ENCODE results near the gene SLC35F3. TPM values are rescaled to one million over a fixed set of nuclear protein-coding genes. Genes with fewer than 3 reads are reported as not detected.

Gene SLC35F3
- total and polyA plus RNA-seq, 9 of the 15 experiments (the other 6 are each of a cell fraction or from before 2014, with no cell fraction given) = 0.04 to 0.07 (median 0.04) TPM; not detected in 6

DNA sequence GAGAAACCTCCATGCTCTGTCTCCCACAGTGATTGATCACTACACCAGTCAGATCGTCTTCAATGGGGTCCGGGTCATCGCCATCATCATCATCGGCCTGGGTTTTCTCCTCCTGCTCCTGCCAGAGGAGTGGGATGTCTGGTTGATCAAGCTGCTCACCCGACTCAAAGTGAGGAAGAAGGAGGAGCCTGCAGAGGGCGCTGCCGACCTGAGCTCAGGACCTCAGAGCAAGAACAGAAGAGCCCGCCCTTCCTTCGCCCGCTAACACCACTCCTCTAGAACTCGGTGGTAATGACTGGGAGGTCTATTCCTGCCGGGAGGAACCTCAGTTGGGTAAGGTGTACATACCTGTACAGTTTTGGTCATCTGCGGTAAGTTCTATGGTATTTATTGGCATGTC lies 418.5 kb downstream of the SLC35F3 start (continued):
- no peak for TF ChIP-seq THRA (IDR thresholded peaks at IDR 0.05)
- no peak for TF ChIP-seq ARHGAP35 (IDR thresholded peaks at IDR 0.05; ENCODE audit: partially characterized antibody)
- TF ChIP-seq MTA2 (IDR thresholded peaks at IDR 0.05; ENCODE audit: low read depth) = no peak
- TF ChIP-seq, protein P1, sequence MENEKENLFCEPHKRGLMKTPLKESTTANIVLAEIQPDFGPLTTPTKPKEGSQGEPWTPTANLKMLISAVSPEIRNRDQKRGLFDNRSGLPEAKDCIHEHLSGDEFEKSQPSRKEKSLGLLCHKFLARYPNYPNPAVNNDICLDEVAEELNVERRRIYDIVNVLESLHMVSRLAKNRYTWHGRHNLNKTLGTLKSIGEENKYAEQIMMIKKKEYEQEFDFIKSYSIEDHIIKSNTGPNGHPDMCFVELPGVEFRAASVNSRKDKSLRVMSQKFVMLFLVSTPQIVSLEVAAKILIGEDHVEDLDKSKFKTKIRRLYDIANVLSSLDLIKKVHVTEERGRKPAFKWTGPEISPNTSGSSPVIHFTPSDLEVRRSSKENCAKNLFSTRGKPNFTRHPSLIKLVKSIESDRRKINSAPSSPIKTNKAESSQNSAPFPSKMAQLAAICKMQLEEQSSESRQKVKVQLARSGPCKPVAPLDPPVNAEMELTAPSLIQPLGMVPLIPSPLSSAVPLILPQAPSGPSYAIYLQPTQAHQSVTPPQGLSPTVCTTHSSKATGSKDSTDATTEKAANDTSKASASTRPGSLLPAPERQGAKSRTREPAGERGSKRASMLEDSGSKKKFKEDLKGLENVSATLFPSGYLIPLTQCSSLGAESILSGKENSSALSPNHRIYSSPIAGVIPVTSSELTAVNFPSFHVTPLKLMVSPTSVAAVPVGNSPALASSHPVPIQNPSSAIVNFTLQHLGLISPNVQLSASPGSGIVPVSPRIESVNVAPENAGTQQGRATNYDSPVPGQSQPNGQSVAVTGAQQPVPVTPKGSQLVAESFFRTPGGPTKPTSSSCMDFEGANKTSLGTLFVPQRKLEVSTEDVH (IDR thresholded peaks at IDR 0.05; ENCODE audit: low read depth, partially characterized antibody) = no peak
- no peak for TF ChIP-seq ZNF398 (CRISPR knock-in tag; IDR thresholded peaks at IDR 0.05)
- no peak for TF ChIP-seq BRF2 (IDR thresholded peaks at IDR 0.05; ENCODE audit: borderline replicate concordance, insufficient read depth, insufficient read length)
- no peak for TF ChIP-seq CBX5 (IDR thresholded peaks at IDR 0.05; ENCODE audit: borderline replicate concordance, low read depth)
- TF ChIP-seq, protein P2, sequence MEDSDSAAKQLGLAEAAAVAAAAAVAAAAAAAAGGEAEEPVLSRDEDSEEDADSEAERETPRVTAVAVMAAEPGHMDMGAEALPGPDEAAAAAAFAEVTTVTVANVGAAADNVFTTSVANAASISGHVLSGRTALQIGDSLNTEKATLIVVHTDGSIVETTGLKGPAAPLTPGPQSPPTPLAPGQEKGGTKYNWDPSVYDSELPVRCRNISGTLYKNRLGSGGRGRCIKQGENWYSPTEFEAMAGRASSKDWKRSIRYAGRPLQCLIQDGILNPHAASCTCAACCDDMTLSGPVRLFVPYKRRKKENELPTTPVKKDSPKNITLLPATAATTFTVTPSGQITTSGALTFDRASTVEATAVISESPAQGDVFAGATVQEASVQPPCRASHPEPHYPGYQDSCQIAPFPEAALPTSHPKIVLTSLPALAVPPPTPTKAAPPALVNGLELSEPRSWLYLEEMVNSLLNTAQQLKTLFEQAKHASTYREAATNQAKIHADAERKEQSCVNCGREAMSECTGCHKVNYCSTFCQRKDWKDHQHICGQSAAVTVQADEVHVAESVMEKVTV (CRISPR knock-in tag; IDR thresholded peaks at IDR 0.05) = peak; percentile 85
- TF ChIP-seq ZNF41 (CRISPR knock-in tag; conservative IDR thresholded peaks at IDR 0.05) = no peak
- no peak for TF ChIP-seq SIN3A (IDR thresholded peaks at IDR 0.05; ENCODE audit: borderline replicate concordance in 2 of 2, control insufficient read depth in 1 of 2, low read depth in 2 of 2, low read length in 2 of 2)
- TF ChIP-seq ERF (CRISPR knock-in tag; IDR thresholded peaks at IDR 0.05) = 0 out of 2 replicates have a peak, but pooled peaks have one; percentile 51
- TF ChIP-seq PHB (CRISPR knock-in tag; IDR thresholded peaks at IDR 0.05) = no peak
- no peak for TF ChIP-seq NRF1 (conservative IDR thresholded peaks at IDR 0.05 in 1 of 2, IDR thresholded peaks at IDR 0.05 in 1 of 2)
- TF ChIP-seq POLR3A (IDR thresholded peaks at IDR 0.05; ENCODE audit: borderline replicate concordance, extremely low read depth, insufficient read depth, insufficient read length) = no peak
- no peak for TF ChIP-seq SNAPC5 (CRISPR knock-in tag; IDR thresholded peaks at IDR 0.05)
- TF ChIP-seq KAT8 (IDR thresholded peaks at IDR 0.05; ENCODE audit: low read depth) = no peak

All from K562 (cell line).